ENCODE measurements around the gene LSM2. TPM values are rescaled to one million over a fixed set of nuclear protein-coding genes. Genes with fewer than 3 reads are reported as not detected.
"Not testable (repeated sequence)": the region's sequence is repeated elsewhere in the genome, so short reads cannot be mapped to it uniquely, and the experiment has no call there.

LSM2 gene
- polyA plus RNA-seq, 3 donors, result 26.0 to 41.0 (median 40.0) TPM

GRCh38 chr6:31813465-31813849 lies 6.7 kb upstream of the LSM2 start:
- Mint-ChIP-seq H3K27me3 (ENCODE audit: low read depth in 3 of 3) (peaks cover 0 to 2% (median 0%) of the 10 kb centered on the region in 3 donors), H3K27ac (peak overlapping the region; percentile 85 to 96 (median 92)), H3K9me3 (no peaks in the 10 kb centered on the region), H3K4me1 (peaks cover 31% of the 10 kb centered on the region), H3K4me3 (no peak overlapping the region), H3K36me3 (peaks cover 20 to 38% of the 10 kb centered on the region in 2 donors)
- no peaks in the 10 kb centered on the region for H3K27me3 ChIP-seq (ENCODE audit: control insufficient read depth in 2 of 2, insufficient read depth in 2 of 2, low read length in 2 of 2)
- peak overlapping the region in 1 of 3 experiments; percentile 94 for H3K4me3 ChIP-seq (replicated peaks in 1 of 3; ENCODE audit: low read depth in 2 of 3, low read length in 3 of 3)
- intact Hi-C loops (cut with micrococcal nuclease), result no loop called here
- no peaks in the 10 kb centered on the region for H3K9me3 ChIP-seq (replicated peaks in 1 of 2; ENCODE audit: control insufficient read depth in 1 of 2, insufficient read depth in 1 of 2, low read length in 2 of 2)
- TF ChIP-seq CTCF (IDR thresholded peaks at IDR 0.05), result no peak
- peak overlapping the region; percentile 40 for H3K9ac ChIP-seq (ENCODE audit: insufficient read depth, low read length, poor library complexity, severe bottlenecking)
- H4K20me1 ChIP-seq (ENCODE audit: insufficient read depth, low read length), result no peaks in the 10 kb centered on the region
- H3K4me2 ChIP-seq (replicated peaks; ENCODE audit: extremely low read depth, low read length, poor library complexity, severe bottlenecking), result peak overlapping the region; percentile 95
- DNase-seq, result no peak
- H3K4me1 ChIP-seq (ENCODE audit: control insufficient read depth in 1 of 2, insufficient read depth in 2 of 2, low read length in 2 of 2), result peaks cover 24 to 36% of the 10 kb centered on the region in 2 donors
- H2AFZ ChIP-seq (ENCODE audit: insufficient read depth, low read depth, low read length, poor library complexity, severe bottlenecking), result peak overlapping the region; percentile 53
- 93% methylated on average over 3 of the region's 7 CpGs for WGBS (ENCODE audit: insufficient coverage)
- H3K79me2 ChIP-seq (ENCODE audit: insufficient read depth, low read length), result peaks cover 36% of the 10 kb centered on the region
- peaks cover 11 to 23% of the 10 kb centered on the region in 2 donors for H3K36me3 ChIP-seq (replicated peaks in 1 of 2; ENCODE audit: control insufficient read depth in 1 of 2, insufficient read depth in 2 of 2, low read length in 2 of 2)
- peak overlapping the region; percentile 55 to 58 for H3K27ac ChIP-seq (ENCODE audit: low read depth in 1 of 2, low read length in 2 of 2)

- Histone ChIP-seq H3K27me3 (ENCODE audit: control insufficient read depth in 2 of 2, insufficient read depth in 2 of 2, low read length in 2 of 2) (no peaks in the 10 kb centered on the region), H3K9me3 (replicated peaks in 1 of 2; ENCODE audit: control insufficient read depth in 1 of 2, insufficient read depth in 1 of 2, low read length in 2 of 2) (no peaks in the 10 kb centered on the region), H3K9ac (ENCODE audit: insufficient read depth, low read length, poor library complexity, severe bottlenecking) (no peak overlapping the region), H3K4me1 (ENCODE audit: control insufficient read depth in 1 of 2, insufficient read depth in 2 of 2, low read length in 2 of 2) (peaks cover 22 to 28% of the 10 kb centered on the region in 2 donors), H3K4me3 (replicated peaks in 1 of 3; ENCODE audit: low read depth in 2 of 3, low read length in 3 of 3) (no peak overlapping the region), H3K27ac (ENCODE audit: low read depth in 1 of 2, low read length in 2 of 2) (no peak overlapping the region), H3K4me2 (replicated peaks; ENCODE audit: extremely low read depth, low read length, poor library complexity, severe bottlenecking) (no peak overlapping the region), H4K20me1 (ENCODE audit: insufficient read depth, low read length) (no peaks in the 10 kb centered on the region), H3K36me3 (replicated peaks in 1 of 2; ENCODE audit: control insufficient read depth in 1 of 2, insufficient read depth in 2 of 2, low read length in 2 of 2) (peaks cover 11 to 23% of the 10 kb centered on the region in 2 donors), H2AFZ (ENCODE audit: insufficient read depth, low read depth, low read length, poor library complexity, severe bottlenecking) (no peak overlapping the region), H3K79me2 (ENCODE audit: insufficient read depth, low read length) (peaks cover 22% of the 10 kb centered on the region)
- Mint-ChIP-seq H3K4me3 (no peak overlapping the region), H3K27ac (peak overlapping the region in 1 of 7 donors; percentile 68), H3K27me3 (ENCODE audit: low read depth in 3 of 3) (peaks cover 0 to 2% (median 0%) of the 10 kb centered on the region in 3 donors), H3K9me3 (no peaks in the 10 kb centered on the region), H3K4me1 (peaks cover 23% of the 10 kb centered on the region), H3K36me3 (peaks cover 20 to 37% of the 10 kb centered on the region in 2 donors)
- WGBS (ENCODE audit: insufficient coverage), result 99% methylated on average over 10 of the region's 12 CpGs
- TF ChIP-seq CTCF (IDR thresholded peaks at IDR 0.05), result no peak
- intact Hi-C loops (cut with micrococcal nuclease), result no loop called here
- no peak for DNase-seq
These were observed 4.9 kb upstream of the LSM2 start for GRCh38 chr6:31811645-31812044.

- Mint-ChIP-seq H3K4me1 (peaks cover 24% of the 10 kb centered on the region), H3K36me3 (peaks cover 20 to 37% of the 10 kb centered on the region in 2 donors)
- 100% methylated on average over 2 of the region's 10 CpGs for WGBS (ENCODE audit: insufficient coverage)
These were observed 1.8 kb upstream of the LSM2 start for GRCh38 chr6:31808599-31808998.

More at GRCh38 chr6:31808599-31808998, 1.8 kb upstream of the LSM2 start:
- H3K4me3 ChIP-seq (replicated peaks in 1 of 3; ENCODE audit: low read depth in 2 of 3, low read length in 3 of 3); H4K20me1 ChIP-seq (ENCODE audit: insufficient read depth, low read length); H3K9ac ChIP-seq (ENCODE audit: insufficient read depth, low read length, poor library complexity, severe bottlenecking); DNase-seq; intact Hi-C loops (cut with micrococcal nuclease); H2AFZ ChIP-seq (ENCODE audit: insufficient read depth, low read depth, low read length, poor library complexity, severe bottlenecking); H3K9me3 ChIP-seq (replicated peaks in 1 of 2; ENCODE audit: control insufficient read depth in 1 of 2, insufficient read depth in 1 of 2, low read length in 2 of 2); H3K27me3 ChIP-seq (ENCODE audit: control insufficient read depth in 2 of 2, insufficient read depth in 2 of 2, low read length in 2 of 2); H3K27ac ChIP-seq (ENCODE audit: low read depth in 1 of 2, low read length in 2 of 2); H3K4me2 ChIP-seq (replicated peaks; ENCODE audit: extremely low read depth, low read length, poor library complexity, severe bottlenecking); H3K27ac Mint-ChIP-seq; H3K9me3 Mint-ChIP-seq; H3K27me3 Mint-ChIP-seq (ENCODE audit: low read depth in 3 of 3); H3K4me3 Mint-ChIP-seq: not testable (repeated sequence)
- Histone ChIP-seq H3K4me1 (ENCODE audit: control insufficient read depth in 1 of 2, insufficient read depth in 2 of 2, low read length in 2 of 2) (peaks cover 25 to 30% of the 10 kb centered on the region in 2 donors), H3K36me3 (replicated peaks in 1 of 2; ENCODE audit: control insufficient read depth in 1 of 2, insufficient read depth in 2 of 2, low read length in 2 of 2) (peaks cover 11 to 23% of the 10 kb centered on the region in 2 donors), H3K79me2 (ENCODE audit: insufficient read depth, low read length) (peaks cover 32% of the 10 kb centered on the region)

Data from CD14-positive monocyte (primary cell).